MM.1S (cell line): ENCODE measurements around the gene ZNF398.

Experiments used
- EZH2 ChIP-seq: fragments of 300-600 bp; sonication (generic); optimal IDR thresholded peaks from 2 replicates; pipeline ENCODE3; 2017; ENCODE audit warnings: low read depth, mild to moderate bottlenecking, antibody characterized with exemption, low read length, mixed read lengths
- EZH2phosphoT487 ChIP-seq: fragments of 300-600 bp; sonication (generic); IDR thresholded peaks from 2 replicates; pipeline ENCODE4 v1.6.1; 2018; ENCODE audit warnings: antibody characterized with exemption, low read length
- TF ChIP-seq, protein P1 (sequence below): fragments of 300-600 bp; sonication (generic); IDR thresholded peaks from 2 replicates; pipeline ENCODE4 v1.5.1; 2016; ENCODE audit warnings: antibody characterized with exemption, low read length, mixed read lengths

DNA sequence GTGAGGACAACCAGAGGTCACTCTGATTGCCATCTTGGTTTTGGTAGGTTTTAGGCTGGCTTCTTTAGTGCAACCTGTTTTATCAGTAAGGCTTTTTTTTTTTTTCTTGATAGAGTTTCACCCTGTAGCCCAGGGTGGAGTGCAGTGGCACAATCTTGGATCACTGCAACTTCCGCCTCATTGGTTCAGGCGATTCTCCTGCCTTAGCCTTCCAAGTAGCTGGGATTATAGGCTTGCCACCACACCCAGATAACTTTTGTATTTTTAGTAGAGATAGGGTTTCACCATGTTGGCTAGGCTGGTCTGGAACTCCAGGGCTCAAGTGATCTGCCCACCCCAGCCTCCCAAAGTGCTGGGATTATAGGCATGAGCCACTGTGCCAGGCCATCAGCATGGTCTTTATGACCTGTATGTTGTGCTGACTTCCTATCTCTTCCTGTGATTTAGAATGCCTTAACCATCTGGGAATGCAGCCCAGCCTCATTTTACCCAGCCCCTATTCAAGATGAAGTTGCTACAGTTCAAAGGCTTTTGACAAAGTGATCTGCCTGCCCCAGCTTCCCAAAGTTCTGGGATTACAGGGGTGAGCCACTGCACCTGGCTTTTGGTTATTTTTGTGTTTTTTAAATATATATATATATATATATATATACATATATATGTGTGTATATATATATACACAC lies 14.1 kb upstream of the ZNF398 start:
- TF ChIP-seq, protein P1, sequence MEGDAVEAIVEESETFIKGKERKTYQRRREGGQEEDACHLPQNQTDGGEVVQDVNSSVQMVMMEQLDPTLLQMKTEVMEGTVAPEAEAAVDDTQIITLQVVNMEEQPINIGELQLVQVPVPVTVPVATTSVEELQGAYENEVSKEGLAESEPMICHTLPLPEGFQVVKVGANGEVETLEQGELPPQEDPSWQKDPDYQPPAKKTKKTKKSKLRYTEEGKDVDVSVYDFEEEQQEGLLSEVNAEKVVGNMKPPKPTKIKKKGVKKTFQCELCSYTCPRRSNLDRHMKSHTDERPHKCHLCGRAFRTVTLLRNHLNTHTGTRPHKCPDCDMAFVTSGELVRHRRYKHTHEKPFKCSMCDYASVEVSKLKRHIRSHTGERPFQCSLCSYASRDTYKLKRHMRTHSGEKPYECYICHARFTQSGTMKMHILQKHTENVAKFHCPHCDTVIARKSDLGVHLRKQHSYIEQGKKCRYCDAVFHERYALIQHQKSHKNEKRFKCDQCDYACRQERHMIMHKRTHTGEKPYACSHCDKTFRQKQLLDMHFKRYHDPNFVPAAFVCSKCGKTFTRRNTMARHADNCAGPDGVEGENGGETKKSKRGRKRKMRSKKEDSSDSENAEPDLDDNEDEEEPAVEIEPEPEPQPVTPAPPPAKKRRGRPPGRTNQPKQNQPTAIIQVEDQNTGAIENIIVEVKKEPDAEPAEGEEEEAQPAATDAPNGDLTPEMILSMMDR = no peak
- TF ChIP-seq EZH2phosphoT487 (no peak), EZH2 (no peak)
